ENCODE measurements around the gene PI3. TPM values are rescaled to one million over a fixed set of nuclear protein-coding genes. Genes with fewer than 3 reads are reported as not detected.

The PI3 gene
- total and polyA plus RNA-seq, 4 donors, result not detected

DNA sequence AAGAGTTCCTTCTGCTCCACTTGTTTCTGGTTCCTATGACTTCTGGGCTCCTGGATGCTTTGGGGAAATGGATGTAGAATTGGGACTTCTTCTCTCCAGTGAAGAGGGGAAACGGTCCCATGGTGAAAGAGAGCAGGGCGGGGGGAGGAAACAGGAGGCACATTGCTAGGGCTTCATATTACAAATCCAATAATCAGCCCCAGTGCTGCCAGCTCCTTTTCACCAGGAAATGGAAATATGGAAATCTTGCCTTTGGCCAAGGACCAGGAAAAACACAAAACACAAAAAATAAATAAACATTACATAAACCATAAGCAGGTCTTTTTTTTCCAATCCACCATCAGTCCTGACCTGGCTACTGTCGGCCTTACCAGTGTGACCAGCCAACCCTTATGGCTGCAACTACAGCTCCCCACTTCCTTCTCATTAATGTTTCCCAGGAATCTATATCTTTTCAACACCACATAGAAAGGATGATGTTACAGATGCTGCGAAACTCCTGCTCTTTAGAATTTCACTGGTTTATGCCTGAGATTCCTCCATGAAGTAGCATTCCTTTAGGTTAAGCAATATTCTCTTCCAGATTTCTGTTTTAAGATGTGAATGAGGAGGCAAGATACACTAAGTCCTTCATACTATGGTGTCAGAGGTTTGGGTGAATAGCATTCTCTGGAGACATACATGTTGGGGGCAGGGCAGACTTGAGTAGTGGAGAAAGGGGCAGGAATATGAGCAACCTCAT lies 2.0 kb downstream of the PI3 start:
- no peak overlapping the region for H3K9ac ChIP-seq (ENCODE audit: low read depth in 1 of 2, low read length in 2 of 2)
- H3K9me3 ChIP-seq (ENCODE audit: control insufficient read depth in 4 of 4, low read length in 3 of 4), result no peaks in the 10 kb centered on the region
- no peaks in the 10 kb centered on the region for H3K36me3 ChIP-seq (ENCODE audit: control insufficient read depth in 4 of 4, insufficient read depth in 3 of 4, low read depth in 1 of 4, low read length in 3 of 4)
- no peaks in the 10 kb centered on the region for H3K4me1 ChIP-seq (ENCODE audit: control insufficient read depth in 4 of 4, insufficient read depth in 4 of 4, low read length in 3 of 4)
- no peak for TF ChIP-seq EGR1 (IDR thresholded peaks at IDR 0.05; ENCODE audit: low read depth in 2 of 2)
- no peak for TF ChIP-seq ZBTB33 (IDR thresholded peaks at IDR 0.05)
- no peak for TF ChIP-seq MAX (IDR thresholded peaks at IDR 0.05)
- no peak for TF ChIP-seq RXRA (IDR thresholded peaks at IDR 0.05)
- TF ChIP-seq RAD21 (IDR thresholded peaks at IDR 0.05), result no peak
- TF ChIP-seq YY1 (IDR thresholded peaks at IDR 0.05), result no peak
- TF ChIP-seq HNF4G (IDR thresholded peaks at IDR 0.05), result no peak
- no peak for TF ChIP-seq NR2F2 (IDR thresholded peaks at IDR 0.05)
- TF ChIP-seq TAF1 (conservative IDR thresholded peaks at IDR 0.05), result no peak
- TF ChIP-seq FOXA2 (IDR thresholded peaks at IDR 0.05), result no peak
- H3K27ac ChIP-seq (ENCODE audit: low read depth in 1 of 2, low read length in 2 of 2), result no peak overlapping the region
- peaks cover 0 to 8% (median 0%) of the 10 kb centered on the region in 4 donors for H3K27me3 ChIP-seq (ENCODE audit: control insufficient read depth in 4 of 4, insufficient read depth in 4 of 4, low read length in 3 of 4)
- H3K4me3 ChIP-seq (ENCODE audit: low read depth in 1 of 3, low read length in 3 of 3), result no peak overlapping the region
- 76% methylated on average over 4 of the region's 4 CpGs for WGBS
- no peak for DNase-seq (ENCODE audit: low spot score)

GRCh38 chr20:45179166-45179565 lies 4.5 kb downstream of the PI3 start:
- Histone ChIP-seq H3K4me3 (ENCODE audit: low read depth in 1 of 3, low read length in 3 of 3) (no peak overlapping the region), H3K9me3 (ENCODE audit: control insufficient read depth in 4 of 4, low read length in 3 of 4) (no peaks in the 10 kb centered on the region), H3K36me3 (ENCODE audit: control insufficient read depth in 4 of 4, insufficient read depth in 3 of 4, low read depth in 1 of 4, low read length in 3 of 4) (no peaks in the 10 kb centered on the region), H3K9ac (ENCODE audit: low read depth in 1 of 2, low read length in 2 of 2) (no peak overlapping the region), H3K4me1 (ENCODE audit: control insufficient read depth in 4 of 4, insufficient read depth in 4 of 4, low read length in 3 of 4) (no peaks in the 10 kb centered on the region), H3K27ac (ENCODE audit: low read depth in 1 of 2, low read length in 2 of 2) (no peak overlapping the region), H3K27me3 (ENCODE audit: control insufficient read depth in 4 of 4, insufficient read depth in 4 of 4, low read length in 3 of 4) (peaks cover 0 to 8% (median 0%) of the 10 kb centered on the region in 4 donors)
- 56% methylated on average over 2 of the region's 2 CpGs for WGBS
- no peak for DNase-seq (ENCODE audit: low spot score)
- TF ChIP-seq HNF4A (conservative IDR thresholded peaks at IDR 0.05) (no peak), FOXA2 (IDR thresholded peaks at IDR 0.05) (no peak), JUND (IDR thresholded peaks at IDR 0.05) (no peak), TAF1 (conservative IDR thresholded peaks at IDR 0.05) (no peak), CTCF (IDR thresholded peaks at IDR 0.05; ENCODE audit: low read depth, low read length, missing input control) (no peak), EGR1 (IDR thresholded peaks at IDR 0.05; ENCODE audit: low read depth in 2 of 2) (no peak), NR2F2 (IDR thresholded peaks at IDR 0.05) (no peak)

- Histone ChIP-seq H3K9me3 (ENCODE audit: control insufficient read depth in 4 of 4, low read length in 3 of 4) (no peaks in the 10 kb centered on the region), H3K27me3 (ENCODE audit: control insufficient read depth in 4 of 4, insufficient read depth in 4 of 4, low read length in 3 of 4) (peaks cover 0 to 3% (median 0%) of the 10 kb centered on the region in 4 donors), H3K9ac (ENCODE audit: low read depth in 1 of 2, low read length in 2 of 2) (no peak overlapping the region), H3K4me3 (ENCODE audit: low read depth in 1 of 3, low read length in 3 of 3) (no peak overlapping the region), H3K27ac (ENCODE audit: low read depth in 1 of 2, low read length in 2 of 2) (no peak overlapping the region), H3K4me1 (ENCODE audit: control insufficient read depth in 4 of 4, insufficient read depth in 4 of 4, low read length in 3 of 4) (no peaks in the 10 kb centered on the region), H3K36me3 (ENCODE audit: control insufficient read depth in 4 of 4, insufficient read depth in 3 of 4, low read depth in 1 of 4, low read length in 3 of 4) (no peaks in the 10 kb centered on the region)
- no peak for DNase-seq (ENCODE audit: low spot score)
- WGBS, result 92% methylated on average over 2 of the region's 2 CpGs
- TF ChIP-seq, protein P1, sequence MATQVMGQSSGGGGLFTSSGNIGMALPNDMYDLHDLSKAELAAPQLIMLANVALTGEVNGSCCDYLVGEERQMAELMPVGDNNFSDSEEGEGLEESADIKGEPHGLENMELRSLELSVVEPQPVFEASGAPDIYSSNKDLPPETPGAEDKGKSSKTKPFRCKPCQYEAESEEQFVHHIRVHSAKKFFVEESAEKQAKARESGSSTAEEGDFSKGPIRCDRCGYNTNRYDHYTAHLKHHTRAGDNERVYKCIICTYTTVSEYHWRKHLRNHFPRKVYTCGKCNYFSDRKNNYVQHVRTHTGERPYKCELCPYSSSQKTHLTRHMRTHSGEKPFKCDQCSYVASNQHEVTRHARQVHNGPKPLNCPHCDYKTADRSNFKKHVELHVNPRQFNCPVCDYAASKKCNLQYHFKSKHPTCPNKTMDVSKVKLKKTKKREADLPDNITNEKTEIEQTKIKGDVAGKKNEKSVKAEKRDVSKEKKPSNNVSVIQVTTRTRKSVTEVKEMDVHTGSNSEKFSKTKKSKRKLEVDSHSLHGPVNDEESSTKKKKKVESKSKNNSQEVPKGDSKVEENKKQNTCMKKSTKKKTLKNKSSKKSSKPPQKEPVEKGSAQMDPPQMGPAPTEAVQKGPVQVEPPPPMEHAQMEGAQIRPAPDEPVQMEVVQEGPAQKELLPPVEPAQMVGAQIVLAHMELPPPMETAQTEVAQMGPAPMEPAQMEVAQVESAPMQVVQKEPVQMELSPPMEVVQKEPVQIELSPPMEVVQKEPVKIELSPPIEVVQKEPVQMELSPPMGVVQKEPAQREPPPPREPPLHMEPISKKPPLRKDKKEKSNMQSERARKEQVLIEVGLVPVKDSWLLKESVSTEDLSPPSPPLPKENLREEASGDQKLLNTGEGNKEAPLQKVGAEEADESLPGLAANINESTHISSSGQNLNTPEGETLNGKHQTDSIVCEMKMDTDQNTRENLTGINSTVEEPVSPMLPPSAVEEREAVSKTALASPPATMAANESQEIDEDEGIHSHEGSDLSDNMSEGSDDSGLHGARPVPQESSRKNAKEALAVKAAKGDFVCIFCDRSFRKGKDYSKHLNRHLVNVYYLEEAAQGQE (IDR thresholded peaks at IDR 0.05), result no peak
- TF ChIP-seq YY1 (IDR thresholded peaks at IDR 0.05) (no peak), JUND (IDR thresholded peaks at IDR 0.05) (no peak), RAD21 (IDR thresholded peaks at IDR 0.05) (no peak)
Measured at GRCh38 chr20:45181639-45182038, 6.9 kb downstream of the PI3 start.
